Esophagus muscularis mucosa (tissue), 4 donors: ENCODE results near the gene VSIG10.

Experiments
- CTCF ChIP-seq, 3 experiments: fragments of 200-600 bp in 2 of 3; fragments of 450-650 bp in 1 of 3; sonication (generic) in 2 of 3; IDR thresholded peaks; one replicate each; pipeline ENCODE4 v1.5.1; 2017 to 2019; ENCODE audit warnings: antibody characterized with exemption in 3 of 3, mild to moderate bottlenecking in 2 of 3, moderate library complexity in 1 of 3
- EP300 ChIP-seq: sonication (generic); formaldehyde crosslinking; IDR thresholded peaks from one replicate; pipeline ENCODE4 v1.6.1; 2017; ENCODE audit warnings: antibody characterized with exemption
- POLR2A ChIP-seq: fragments of 450-650 bp; IDR thresholded peaks from one replicate; pipeline ENCODE4 v1.6.1; 2017; ENCODE audit warnings: antibody characterized with exemption, moderate library complexity, mild to moderate bottlenecking, low read depth
- POLR2AphosphoS5 ChIP-seq, 2 donors: sonication (generic); formaldehyde crosslinking; IDR thresholded peaks; one replicate each; pipeline ENCODE4 v1.6.1; 2017; ENCODE audit warnings: antibody characterized with exemption in 2 of 2

GRCh38 chr12:118061011-118061872 lies 42.6 kb downstream of the VSIG10 start, which contains the start of gene WSB2:
- TF ChIP-seq CTCF (IDR thresholded peaks at IDR 0.05) = no peak
- no peak for TF ChIP-seq POLR2A
- TF ChIP-seq EP300 = no peak
- TF ChIP-seq POLR2AphosphoS5 (IDR thresholded peaks at IDR 0.05) = peak in 1 of 2 donors; percentile 3
